Epidermal melanocyte (primary cell): ENCODE data around the gene MT3.

Source experiments
- DNase-seq: peaks from one replicate; pipeline ENCODE4 v3.0.0; 2011; ENCODE audit warnings: low spot score; ENCODE audit not compliant: insufficient read length

Gene MT3

GRCh38 chr16:56589141-56590039 lies at the start of gene MT3:
Gene MT3 (plus strand): TSS chr16:56589528. CDS start chr16:56589591, 63 bp downstream.
- no peak for DNase-seq

- DNase-seq: no peak
Measured at GRCh38 chr16:56539656-56540055, 49.7 kb upstream of the MT3 start.

GRCh38 chr16:56542039-56542438 lies 47.3 kb upstream of the MT3 start:
- DNase-seq: no peak

GRCh38 chr16:56547120-56547948 lies 42.0 kb upstream of the MT3 start:
- DNase-seq: peak; percentile 40

- DNase-seq: no peak
Measured at GRCh38 chr16:56547949-56548567, 41.3 kb upstream of the MT3 start.

- DNase-seq: no peak
Measured at GRCh38 chr16:56549161-56549560, 40.2 kb upstream of the MT3 start.

- no peak for DNase-seq
Measured at GRCh38 chr16:56549744-56550385, 39.5 kb upstream of the MT3 start.

GRCh38 chr16:56551796-56552738 lies 37.3 kb upstream of the MT3 start:
- no peak for DNase-seq

GRCh38 chr16:56554441-56554840 lies 34.9 kb upstream of the MT3 start:
- no peak for DNase-seq

- no peak for DNase-seq
Measured at GRCh38 chr16:56558024-56558747, 31.1 kb upstream of the MT3 start.

GRCh38 chr16:56559109-56559508 lies 30.2 kb upstream of the MT3 start:
- no peak for DNase-seq

- no peak for DNase-seq
Measured at GRCh38 chr16:56560447-56560846, 28.9 kb upstream of the MT3 start.

GRCh38 chr16:56561126-56561525 lies 28.2 kb upstream of the MT3 start:
- DNase-seq: no peak

- DNase-seq: no peak
Measured at GRCh38 chr16:56564793-56565477, 24.4 kb upstream of the MT3 start, which contains the start of gene MT4. Gene MT4 (plus strand): TSS chr16:56565073. CDS start chr16:56565129, 56 bp downstream.

GRCh38 chr16:56569971-56570370 lies 19.4 kb upstream of the MT3 start:
- no peak for DNase-seq

- no peak for DNase-seq
Measured at GRCh38 chr16:56571525-56571924, 17.8 kb upstream of the MT3 start.

- DNase-seq: no peak
Measured at GRCh38 chr16:56574625-56575024, 14.7 kb upstream of the MT3 start.

GRCh38 chr16:56576585-56577299 lies 12.6 kb upstream of the MT3 start:
- DNase-seq: peak; percentile 33
